Left renal pelvis (tissue), 4 donors: Measurements from ENCODE around the gene ARIH2. TPM values are rescaled to one million over a fixed set of nuclear protein-coding genes. Genes with fewer than 3 reads are reported as not detected.

ENCODE experiments used
- DNase-seq, 4 donors: peaks; one replicate each; pipeline ENCODE4 v3.0.0-alpha.2; 2013; ENCODE audit warnings: low read depth in 4 of 4, low spot score in 3 of 4
- polyA plus RNA-seq, 4 donors: library from polyadenylated mRNA; unstranded; fragments of 120-200 nt; gene quantifications; one replicate each; pipeline ENCODE4 v1.2.1, GENCODE V29; 2013; ENCODE audit not compliant: insufficient read length in 4 of 4

Gene ARIH2
- polyA plus RNA-seq, 4 donors = 60.2 to 92.9 (median 74.9) TPM

DNA sequence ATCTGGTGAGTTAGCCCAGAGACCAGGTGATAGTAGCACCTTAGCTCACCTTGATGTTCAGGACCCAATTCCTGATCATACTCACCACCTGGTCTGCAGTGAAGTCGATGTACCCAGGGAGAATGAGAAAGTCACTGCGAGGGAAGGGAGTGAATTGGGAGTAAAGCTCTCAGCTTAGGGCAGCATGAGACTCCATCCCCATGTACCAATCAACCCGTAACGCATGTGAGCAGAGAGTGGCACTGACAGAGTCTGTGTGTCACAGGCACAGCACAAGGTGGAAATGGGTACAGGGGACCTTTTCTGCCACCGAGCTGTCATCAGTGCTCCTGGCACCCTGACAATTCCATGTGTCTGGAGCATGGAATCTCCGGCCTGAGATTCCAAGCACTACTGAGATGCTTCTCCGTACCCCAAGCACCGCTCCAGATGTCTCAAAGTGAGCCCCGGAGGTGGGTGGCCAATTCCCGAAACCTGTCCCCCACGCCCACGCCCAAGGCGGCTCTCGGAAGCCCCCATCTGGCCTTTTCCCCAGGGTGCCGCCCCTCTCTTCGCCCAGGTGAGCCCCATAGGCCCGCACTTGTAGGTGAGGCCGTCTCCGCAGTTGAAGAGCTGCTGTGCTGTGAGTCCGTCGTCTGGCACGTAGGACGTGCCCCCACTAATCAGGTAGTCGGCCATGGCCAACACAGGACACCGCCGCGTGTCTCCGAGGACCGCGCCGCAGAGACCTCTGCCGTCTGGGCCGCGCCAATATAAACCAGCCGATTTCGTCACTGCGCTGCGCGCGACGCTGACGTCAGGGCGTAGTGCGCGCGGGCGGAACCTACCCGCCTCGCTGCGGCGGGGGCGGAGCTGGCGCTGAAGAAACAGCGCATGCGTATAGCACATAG is 110.3 kb downstream of the ARIH2 start, which contains the start of gene IMPDH2:
IMPDH2 (minus strand) TSS at position 726 of the 890 bp plus-strand sequence; CDS start at position 678, 48 bp downstream.
- peak; percentile 87 to 92 (median 88) for DNase-seq

DNA sequence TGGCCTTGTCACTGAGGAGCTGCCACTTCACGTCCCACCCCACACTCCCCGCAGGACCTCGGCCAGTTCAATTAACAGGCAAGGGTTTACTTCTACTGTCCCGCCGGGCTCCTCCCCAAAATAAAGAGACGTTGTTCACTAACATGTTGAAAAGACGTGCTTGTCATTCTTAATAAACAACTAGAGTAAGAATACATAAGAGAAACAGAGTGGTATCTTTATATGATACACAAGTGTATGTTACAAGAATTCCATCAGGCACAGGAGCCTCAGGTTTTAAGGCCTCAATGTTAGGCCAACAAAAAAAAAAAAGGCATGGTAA is 110.9 kb downstream of the ARIH2 start:
- DNase-seq = no peak

DNA sequence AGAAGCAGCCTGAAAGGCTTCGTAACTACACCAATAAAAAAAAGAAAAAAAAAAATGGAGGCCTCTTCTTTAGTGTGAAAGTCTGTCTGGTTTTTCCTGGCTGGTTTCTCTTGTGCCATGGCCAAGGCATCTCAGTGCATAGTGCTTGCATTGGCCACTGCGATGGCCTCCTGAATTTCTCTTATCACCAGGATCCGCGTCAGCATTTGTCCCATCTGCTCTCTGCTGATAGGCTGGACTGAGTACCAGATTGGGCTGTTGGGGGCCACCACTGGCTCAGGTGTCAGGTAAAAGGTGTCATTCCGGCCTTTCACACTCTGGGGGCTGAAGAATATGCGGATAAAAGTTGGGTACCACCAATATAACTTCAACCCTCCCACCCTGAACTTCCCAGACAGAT is 111.7 kb downstream of the ARIH2 start:
- no peak for DNase-seq

DNA sequence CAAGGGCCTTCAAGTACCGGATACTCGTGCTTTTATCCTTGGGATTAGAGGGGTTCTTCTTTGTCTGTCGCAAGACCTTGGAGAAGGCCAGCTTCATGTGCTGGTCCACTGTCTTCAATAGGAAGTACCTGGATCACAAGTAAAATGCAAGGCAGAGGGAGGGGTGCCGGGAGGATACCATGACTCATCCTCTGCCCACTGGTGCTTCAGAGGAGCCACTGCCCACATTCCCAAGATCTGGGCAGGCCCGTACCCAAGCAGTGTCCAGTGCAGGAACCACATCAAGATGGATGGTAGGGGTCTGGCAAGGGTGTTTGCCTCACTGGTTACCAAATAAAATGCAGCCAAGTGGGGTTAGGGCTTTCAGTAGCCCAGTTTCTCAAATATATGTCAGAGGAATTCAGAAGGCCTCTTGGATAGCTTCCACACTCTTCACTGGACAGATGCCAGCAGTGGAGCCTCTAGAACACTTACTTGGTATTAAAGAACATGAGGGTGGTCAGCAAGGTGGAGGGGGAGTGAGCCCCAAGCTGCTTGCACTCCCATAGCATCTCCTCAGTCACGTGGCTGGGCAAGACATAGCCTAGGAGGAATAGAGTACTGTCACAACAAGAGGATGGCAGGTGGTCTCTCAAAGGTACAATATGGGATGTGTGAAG is 114.1 kb downstream of the ARIH2 start:
- DNase-seq = no peak

DNA sequence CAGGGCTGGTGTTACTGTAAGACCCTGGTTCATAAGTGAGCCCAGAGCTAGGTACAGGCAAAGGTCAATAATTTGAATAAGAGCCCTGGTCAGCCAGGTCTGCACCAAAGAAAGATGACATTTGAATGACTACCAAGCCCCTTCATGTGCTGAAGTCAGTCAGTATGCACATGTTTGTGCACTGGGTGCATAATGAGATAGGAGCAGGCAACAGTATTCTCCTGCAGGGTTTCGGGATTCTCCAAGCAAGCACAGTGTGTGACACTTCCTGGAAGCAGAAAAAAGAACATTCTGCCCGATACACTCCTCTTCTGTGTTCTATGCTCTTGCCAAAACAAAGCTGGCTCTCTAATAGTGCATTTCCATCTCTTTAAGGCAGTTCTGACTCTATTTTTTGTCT is 116.0 kb downstream of the ARIH2 start:
- no peak for DNase-seq

DNA sequence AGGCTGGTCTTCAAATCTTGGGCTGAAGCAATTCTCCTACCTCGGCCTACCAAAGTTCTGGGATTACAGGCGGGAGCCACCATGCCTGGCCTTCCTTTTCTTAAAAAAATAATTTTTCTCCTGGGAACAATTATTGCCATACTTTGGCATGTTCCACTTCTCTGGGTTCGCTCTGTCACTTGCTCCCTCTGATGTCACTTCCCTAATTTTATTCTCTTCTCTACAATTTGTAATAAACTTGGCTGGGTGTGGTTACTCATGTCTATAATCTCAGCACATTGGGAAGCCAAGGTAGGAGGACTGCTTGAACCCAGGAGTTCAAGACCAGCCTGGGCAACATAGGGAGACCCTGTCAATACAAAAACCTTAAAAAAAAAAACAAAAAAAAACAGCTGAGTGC is 116.6 kb downstream of the ARIH2 start:
- DNase-seq = no peak

Other genes with a start within 250 kb of the ARIH2 start
- 10 to 100 TPM; 12.0 to 23.1 (median 17.5) TPM for gene NCKIPSD, start 232.9 kb upstream of the ARIH2 start, polyA plus RNA-seq
- 100 to 1,000 TPM; 159 to 304 (median 204) TPM for gene IP6K2, start 201.6 kb upstream of the ARIH2 start, polyA plus RNA-seq
- gene PRKAR2A, start 71.0 kb upstream of the ARIH2 start, polyA plus RNA-seq = 10 to 100 TPM; 31.6 to 50.0 (median 40.4) TPM
- gene SLC25A20, start 20.0 kb upstream of the ARIH2 start, polyA plus RNA-seq = 10 to 100 TPM in 3 of 4 donors, 1 to 10 TPM in 1; 7.1 to 19.1 (median 17.2) TPM
- 10 to 100 TPM; 23.5 to 57.6 (median 37.8) TPM for gene P4HTM, start 71.4 kb downstream of the ARIH2 start, polyA plus RNA-seq
- 100 to 1,000 TPM; 152 to 225 (median 187) TPM for gene WDR6, start 88.5 kb downstream of the ARIH2 start, polyA plus RNA-seq
- 10 to 100 TPM; 43.4 to 73.0 (median 69.1) TPM for gene DALRD3, start 99.7 kb downstream of the ARIH2 start, polyA plus RNA-seq
- gene NDUFAF3, start 103.3 kb downstream of the ARIH2 start, polyA plus RNA-seq = 10 to 100 TPM; 57.2 to 81.6 (median 64.2) TPM
- gene IMPDH2, start 110.6 kb downstream of the ARIH2 start, polyA plus RNA-seq = 100 to 1,000 TPM; 196 to 228 (median 222) TPM
- gene QRICH1, start 175.2 kb downstream of the ARIH2 start, polyA plus RNA-seq = 10 to 100 TPM; 68.9 to 85.1 (median 82.4) TPM
- 100 to 1,000 TPM; 209 to 332 (median 291) TPM for gene QARS1, start 185.9 kb downstream of the ARIH2 start, polyA plus RNA-seq
- gene USP19, start 202.0 kb downstream of the ARIH2 start, polyA plus RNA-seq = 10 to 100 TPM; 41.8 to 63.2 (median 56.5) TPM
- gene LAMB2, start 214.2 kb downstream of the ARIH2 start, polyA plus RNA-seq = 100 to 1,000 TPM; 365 to 447 (median 387) TPM
- 10 to 100 TPM; 22.0 to 24.8 (median 24.2) TPM for gene CCDC71, start 247.5 kb downstream of the ARIH2 start, polyA plus RNA-seq